Measurements from ENCODE around the gene CASTOR1. TPM values are rescaled to one million over a fixed set of nuclear protein-coding genes. Genes with fewer than 3 reads are reported as not detected.
A peak's percentile ranks its signal among the peaks of the same experiment; 100 is the strongest.

The CASTOR1 gene
- total and polyA plus RNA-seq, 4 donors: 12.6 to 26.5 (median 15.3) TPM

- DNase-seq: no peak
- TF ChIP-seq, protein P1, sequence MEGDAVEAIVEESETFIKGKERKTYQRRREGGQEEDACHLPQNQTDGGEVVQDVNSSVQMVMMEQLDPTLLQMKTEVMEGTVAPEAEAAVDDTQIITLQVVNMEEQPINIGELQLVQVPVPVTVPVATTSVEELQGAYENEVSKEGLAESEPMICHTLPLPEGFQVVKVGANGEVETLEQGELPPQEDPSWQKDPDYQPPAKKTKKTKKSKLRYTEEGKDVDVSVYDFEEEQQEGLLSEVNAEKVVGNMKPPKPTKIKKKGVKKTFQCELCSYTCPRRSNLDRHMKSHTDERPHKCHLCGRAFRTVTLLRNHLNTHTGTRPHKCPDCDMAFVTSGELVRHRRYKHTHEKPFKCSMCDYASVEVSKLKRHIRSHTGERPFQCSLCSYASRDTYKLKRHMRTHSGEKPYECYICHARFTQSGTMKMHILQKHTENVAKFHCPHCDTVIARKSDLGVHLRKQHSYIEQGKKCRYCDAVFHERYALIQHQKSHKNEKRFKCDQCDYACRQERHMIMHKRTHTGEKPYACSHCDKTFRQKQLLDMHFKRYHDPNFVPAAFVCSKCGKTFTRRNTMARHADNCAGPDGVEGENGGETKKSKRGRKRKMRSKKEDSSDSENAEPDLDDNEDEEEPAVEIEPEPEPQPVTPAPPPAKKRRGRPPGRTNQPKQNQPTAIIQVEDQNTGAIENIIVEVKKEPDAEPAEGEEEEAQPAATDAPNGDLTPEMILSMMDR (IDR thresholded peaks at IDR 0.05; ENCODE audit: control extremely low read depth, extremely low read depth): no peak
- Histone ChIP-seq H3K9me3 (ENCODE audit: control insufficient read depth in 4 of 4, insufficient read depth in 3 of 4, low read length in 3 of 4) (no peaks in the 10 kb centered on the region), H3K27me3 (ENCODE audit: control insufficient read depth in 3 of 3, insufficient read depth in 3 of 3, low read length in 2 of 3) (peaks cover 0 to 17% (median 2%) of the 10 kb centered on the region in 3 donors), H3K27ac (ENCODE audit: low read depth in 1 of 2, low read length in 1 of 2) (no peak overlapping the region), H3K36me3 (ENCODE audit: control insufficient read depth in 4 of 4, insufficient read depth in 4 of 4, low read length in 4 of 4) (no peaks in the 10 kb centered on the region), H3K9ac (ENCODE audit: insufficient read depth in 1 of 2, low read length in 2 of 2) (peak overlapping the region in 1 of 2 donors; percentile 8), H3K4me3 (no peak overlapping the region), H3K4me1 (ENCODE audit: control insufficient read depth in 5 of 5, insufficient read depth in 5 of 5, low read length in 5 of 5) (peaks cover 0 to 56% (median 9%) of the 10 kb centered on the region in 5 donors)
- no peak for ATAC-seq (ENCODE audit: insufficient read depth, low FRiP score)
- 61 to 77% methylated on average over 6 of the region's 6 CpGs for WGBS, 2 donors
These were observed 40.8 kb downstream of the CASTOR1 start for GRCh38 chr22:30248484-30248883.

DNA sequence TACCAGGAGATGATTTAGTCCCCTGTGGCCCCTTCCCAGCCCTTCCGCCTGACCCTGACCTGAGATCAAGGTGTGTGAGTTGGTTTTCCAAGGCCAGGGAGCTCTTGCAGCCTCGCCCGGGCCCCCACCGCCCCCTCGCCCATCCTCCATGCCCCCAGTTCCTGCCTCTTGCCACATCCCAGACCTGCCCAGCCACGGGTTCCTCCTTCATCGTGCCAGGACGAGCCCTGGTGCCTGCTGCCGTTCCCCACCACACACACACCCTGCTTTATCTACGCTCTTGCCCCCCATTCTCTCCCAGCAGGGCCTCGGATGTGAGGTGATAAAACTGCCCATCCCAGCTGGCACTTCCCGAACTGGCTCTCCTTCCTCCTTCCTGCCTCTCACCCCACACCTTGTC lies 41.3 kb downstream of the CASTOR1 start:
- WGBS, 2 donors: 39 to 58% methylated on average over 12 of the region's 12 CpGs
- ATAC-seq (ENCODE audit: insufficient read depth, low FRiP score) (no peak), DNase-seq (no peak)
- no peaks in the 10 kb centered on the region for H3K36me3 ChIP-seq (ENCODE audit: control insufficient read depth in 4 of 4, insufficient read depth in 4 of 4, low read length in 4 of 4)
- H3K27me3 ChIP-seq (ENCODE audit: control insufficient read depth in 3 of 3, insufficient read depth in 3 of 3, low read length in 2 of 3): peaks cover 0 to 17% (median 2%) of the 10 kb centered on the region in 3 donors
- TF ChIP-seq, protein P1 (IDR thresholded peaks at IDR 0.05; ENCODE audit: control extremely low read depth, extremely low read depth): no peak
- no peak overlapping the region for H3K9ac ChIP-seq (ENCODE audit: insufficient read depth in 1 of 2, low read length in 2 of 2)
- no peak overlapping the region for H3K4me3 ChIP-seq
- peaks cover 0 to 52% (median 7%) of the 10 kb centered on the region in 5 donors for H3K4me1 ChIP-seq (ENCODE audit: control insufficient read depth in 5 of 5, insufficient read depth in 5 of 5, low read length in 5 of 5)
- no peak overlapping the region for H3K27ac ChIP-seq (ENCODE audit: low read depth in 1 of 2, low read length in 1 of 2)
- H3K9me3 ChIP-seq (ENCODE audit: control insufficient read depth in 4 of 4, insufficient read depth in 3 of 4, low read length in 3 of 4): no peaks in the 10 kb centered on the region

DNA sequence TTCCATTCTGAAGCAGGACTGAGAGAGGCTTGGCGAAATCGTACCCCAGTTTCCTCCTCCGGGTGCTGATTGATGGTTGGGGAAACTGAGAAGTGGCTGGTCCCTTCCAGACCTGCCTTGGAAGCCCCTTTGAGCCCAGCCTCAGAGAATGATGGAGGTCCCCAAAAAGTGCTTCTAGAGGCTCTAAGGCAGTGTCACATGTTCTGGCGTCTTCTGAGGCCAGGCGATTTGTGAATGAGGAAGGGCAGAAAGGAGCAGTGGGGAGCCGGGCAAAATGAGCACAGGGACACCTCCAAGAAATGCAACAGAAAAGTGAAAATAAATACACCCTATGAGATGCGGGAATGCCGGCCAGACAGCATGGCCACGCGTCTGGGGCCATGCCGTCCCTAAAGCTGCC lies 41.7 kb downstream of the CASTOR1 start:
- TF ChIP-seq, protein P1 (IDR thresholded peaks at IDR 0.05; ENCODE audit: control extremely low read depth, extremely low read depth): no peak
- WGBS, 2 donors: 58 to 74% methylated on average over 11 of the region's 11 CpGs
- H3K4me1 ChIP-seq (ENCODE audit: control insufficient read depth in 5 of 5, insufficient read depth in 5 of 5, low read length in 5 of 5): peaks cover 0 to 52% (median 2%) of the 10 kb centered on the region in 5 donors

DNA sequence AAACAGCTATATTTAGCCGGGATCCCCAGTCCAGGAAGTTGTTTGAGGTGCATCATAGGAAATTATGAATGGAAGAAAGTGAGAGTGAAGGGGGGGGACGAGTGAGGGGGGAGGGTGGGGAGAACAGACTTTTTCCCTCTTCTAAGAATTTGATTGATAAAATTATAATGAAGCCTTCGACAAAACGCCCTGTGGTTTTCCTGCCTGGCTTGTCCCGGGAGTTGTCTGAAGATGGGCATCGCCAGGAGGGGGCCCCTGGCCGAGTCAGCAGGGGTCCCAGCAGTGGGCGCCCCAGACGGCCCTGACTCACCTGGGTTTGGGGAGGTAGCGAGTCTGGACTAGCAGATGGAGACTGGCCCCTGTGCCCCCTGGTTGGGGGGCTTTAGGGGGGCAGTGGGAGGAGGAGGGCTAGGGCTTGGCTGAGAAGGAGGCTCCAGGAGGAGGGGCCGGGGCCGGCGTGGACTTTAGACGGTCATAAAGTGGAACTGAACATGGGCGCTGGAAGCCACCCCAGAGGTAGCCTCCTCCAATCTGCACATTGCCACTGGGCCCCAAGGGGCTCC lies 42.4 kb downstream of the CASTOR1 start:
- TF ChIP-seq, protein P1 (IDR thresholded peaks at IDR 0.05; ENCODE audit: control extremely low read depth, extremely low read depth): no peak
- H3K9me3 ChIP-seq (ENCODE audit: control insufficient read depth in 4 of 4, insufficient read depth in 3 of 4, low read length in 3 of 4): no peaks in the 10 kb centered on the region
- peaks cover 0 to 52% (median 3%) of the 10 kb centered on the region in 5 donors for H3K4me1 ChIP-seq (ENCODE audit: control insufficient read depth in 5 of 5, insufficient read depth in 5 of 5, low read length in 5 of 5)
- no peak overlapping the region for H3K4me3 ChIP-seq
- no peaks in the 10 kb centered on the region for H3K36me3 ChIP-seq (ENCODE audit: control insufficient read depth in 4 of 4, insufficient read depth in 4 of 4, low read length in 4 of 4)
- DNase-seq (no peak), ATAC-seq (ENCODE audit: insufficient read depth, low FRiP score) (no peak)
- no peak overlapping the region for H3K27ac ChIP-seq (ENCODE audit: low read depth in 1 of 2, low read length in 1 of 2)
- H3K9ac ChIP-seq (ENCODE audit: insufficient read depth in 1 of 2, low read length in 2 of 2): no peak overlapping the region
- peaks cover 0 to 17% (median 2%) of the 10 kb centered on the region in 3 donors for H3K27me3 ChIP-seq (ENCODE audit: control insufficient read depth in 3 of 3, insufficient read depth in 3 of 3, low read length in 2 of 3)
- 15 to 29% methylated on average over 15 of the region's 15 CpGs for WGBS, 2 donors

More for the DNA sequence above, 41.7 kb downstream of the CASTOR1 start:
- Histone ChIP-seq H3K9ac (ENCODE audit: insufficient read depth in 1 of 2, low read length in 2 of 2) (no peak overlapping the region), H3K36me3 (ENCODE audit: control insufficient read depth in 4 of 4, insufficient read depth in 4 of 4, low read length in 4 of 4) (no peaks in the 10 kb centered on the region), H3K27ac (ENCODE audit: low read depth in 1 of 2, low read length in 1 of 2) (no peak overlapping the region), H3K4me3 (no peak overlapping the region), H3K27me3 (ENCODE audit: control insufficient read depth in 3 of 3, insufficient read depth in 3 of 3, low read length in 2 of 3) (peaks cover 0 to 17% (median 2%) of the 10 kb centered on the region in 3 donors), H3K9me3 (ENCODE audit: control insufficient read depth in 4 of 4, insufficient read depth in 3 of 4, low read length in 3 of 4) (no peaks in the 10 kb centered on the region)
- ATAC-seq (ENCODE audit: insufficient read depth, low FRiP score) (no peak), DNase-seq (no peak)
